ENCODE data around the gene SHROOM3. TPM values are rescaled to one million over a fixed set of nuclear protein-coding genes. Genes with fewer than 3 reads are reported as not detected.

Gene SHROOM3
- total and polyA plus RNA-seq, 4 donors: 4.7 to 25.8 (median 8.7) TPM

DNA sequence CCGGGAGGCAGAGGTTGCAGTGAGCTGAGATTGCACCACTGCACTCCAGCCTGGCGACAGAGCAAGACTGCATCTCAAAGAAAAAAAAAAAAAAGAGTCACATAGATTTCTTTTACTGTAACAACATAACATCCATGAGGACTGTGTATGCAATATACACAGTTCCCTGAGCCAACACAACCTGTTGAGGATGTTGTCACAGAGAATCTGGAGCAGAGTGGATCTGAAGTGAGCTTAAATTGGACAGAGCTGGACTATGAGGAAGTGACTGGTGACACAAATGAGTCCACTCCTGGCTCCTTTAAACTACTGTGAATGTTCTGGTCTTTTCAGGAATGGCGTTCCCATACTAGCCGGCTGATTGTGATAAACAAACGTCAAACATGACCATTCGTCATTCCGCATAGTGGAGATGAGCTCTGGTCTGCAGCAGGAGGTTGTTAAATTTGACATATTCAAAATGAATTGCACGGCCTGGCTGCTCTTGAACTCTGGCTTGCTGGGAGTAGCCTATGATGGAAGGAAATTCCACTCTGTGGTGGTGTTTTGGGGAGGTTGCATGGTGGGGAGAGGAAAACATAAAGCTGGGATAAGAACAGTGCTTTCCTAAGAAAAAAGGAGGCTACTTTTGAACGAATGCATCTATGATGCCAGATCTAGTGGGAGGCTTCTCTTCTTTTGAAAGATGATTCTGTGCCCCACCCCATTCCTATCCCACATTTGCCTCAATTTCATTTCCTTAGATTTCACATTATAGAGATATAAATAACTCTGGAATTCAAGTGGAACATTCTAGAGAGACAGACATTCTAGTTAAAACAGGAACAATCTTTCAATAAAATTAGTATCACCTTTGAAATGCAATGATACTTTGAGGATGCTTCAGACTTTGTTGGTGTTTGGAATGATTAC lies 149.5 kb downstream of the SHROOM3 start:
- 83% methylated on average over 9 of the region's 9 CpGs for WGBS
- no peak for DNase-seq (ENCODE audit: low spot score)
- Histone ChIP-seq H3K36me3 (ENCODE audit: control insufficient read depth in 4 of 4, insufficient read depth in 3 of 4, low read depth in 1 of 4, low read length in 3 of 4) (no peaks in the 10 kb centered on the region), H3K27me3 (ENCODE audit: control insufficient read depth in 4 of 4, insufficient read depth in 4 of 4, low read length in 3 of 4) (no peaks in the 10 kb centered on the region), H3K27ac (ENCODE audit: low read depth in 1 of 2, low read length in 2 of 2) (peak overlapping the region; percentile 8 to 91), H3K4me3 (ENCODE audit: low read depth in 1 of 3, low read length in 3 of 3) (no peak overlapping the region), H3K9me3 (ENCODE audit: control insufficient read depth in 4 of 4, low read length in 3 of 4) (no peaks in the 10 kb centered on the region), H3K9ac (ENCODE audit: low read depth in 1 of 2, low read length in 2 of 2) (peak overlapping the region in 1 of 2 donors; percentile 22), H3K4me1 (ENCODE audit: control insufficient read depth in 4 of 4, insufficient read depth in 4 of 4, low read length in 3 of 4) (peaks cover 0 to 21% (median 1%) of the 10 kb centered on the region in 4 donors)
- TF ChIP-seq HNF4A (conservative IDR thresholded peaks at IDR 0.05) (no peak), GABPA (IDR thresholded peaks at IDR 0.05 in 1 of 2, conservative IDR thresholded peaks at IDR 0.05 in 1 of 2) (no peak), NR2F2 (IDR thresholded peaks at IDR 0.05) (no peak), FOXA2 (IDR thresholded peaks at IDR 0.05) (no peak), EGR1 (IDR thresholded peaks at IDR 0.05; ENCODE audit: low read depth in 2 of 2) (no peak), TAF1 (conservative IDR thresholded peaks at IDR 0.05) (no peak), SP1 (IDR thresholded peaks at IDR 0.05) (no peak), HNF4G (IDR thresholded peaks at IDR 0.05) (no peak), JUND (IDR thresholded peaks at IDR 0.05) (no peak), RXRA (IDR thresholded peaks at IDR 0.05) (no peak), YY1 (IDR thresholded peaks at IDR 0.05) (no peak)
- TF ChIP-seq, protein P1, sequence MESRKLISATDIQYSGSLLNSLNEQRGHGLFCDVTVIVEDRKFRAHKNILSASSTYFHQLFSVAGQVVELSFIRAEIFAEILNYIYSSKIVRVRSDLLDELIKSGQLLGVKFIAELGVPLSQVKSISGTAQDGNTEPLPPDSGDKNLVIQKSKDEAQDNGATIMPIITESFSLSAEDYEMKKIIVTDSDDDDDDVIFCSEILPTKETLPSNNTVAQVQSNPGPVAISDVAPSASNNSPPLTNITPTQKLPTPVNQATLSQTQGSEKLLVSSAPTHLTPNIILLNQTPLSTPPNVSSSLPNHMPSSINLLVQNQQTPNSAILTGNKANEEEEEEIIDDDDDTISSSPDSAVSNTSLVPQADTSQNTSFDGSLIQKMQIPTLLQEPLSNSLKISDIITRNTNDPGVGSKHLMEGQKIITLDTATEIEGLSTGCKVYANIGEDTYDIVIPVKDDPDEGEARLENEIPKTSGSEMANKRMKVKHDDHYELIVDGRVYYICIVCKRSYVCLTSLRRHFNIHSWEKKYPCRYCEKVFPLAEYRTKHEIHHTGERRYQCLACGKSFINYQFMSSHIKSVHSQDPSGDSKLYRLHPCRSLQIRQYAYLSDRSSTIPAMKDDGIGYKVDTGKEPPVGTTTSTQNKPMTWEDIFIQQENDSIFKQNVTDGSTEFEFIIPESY (IDR thresholded peaks at IDR 0.05): no peak
- TF ChIP-seq, protein P2, sequence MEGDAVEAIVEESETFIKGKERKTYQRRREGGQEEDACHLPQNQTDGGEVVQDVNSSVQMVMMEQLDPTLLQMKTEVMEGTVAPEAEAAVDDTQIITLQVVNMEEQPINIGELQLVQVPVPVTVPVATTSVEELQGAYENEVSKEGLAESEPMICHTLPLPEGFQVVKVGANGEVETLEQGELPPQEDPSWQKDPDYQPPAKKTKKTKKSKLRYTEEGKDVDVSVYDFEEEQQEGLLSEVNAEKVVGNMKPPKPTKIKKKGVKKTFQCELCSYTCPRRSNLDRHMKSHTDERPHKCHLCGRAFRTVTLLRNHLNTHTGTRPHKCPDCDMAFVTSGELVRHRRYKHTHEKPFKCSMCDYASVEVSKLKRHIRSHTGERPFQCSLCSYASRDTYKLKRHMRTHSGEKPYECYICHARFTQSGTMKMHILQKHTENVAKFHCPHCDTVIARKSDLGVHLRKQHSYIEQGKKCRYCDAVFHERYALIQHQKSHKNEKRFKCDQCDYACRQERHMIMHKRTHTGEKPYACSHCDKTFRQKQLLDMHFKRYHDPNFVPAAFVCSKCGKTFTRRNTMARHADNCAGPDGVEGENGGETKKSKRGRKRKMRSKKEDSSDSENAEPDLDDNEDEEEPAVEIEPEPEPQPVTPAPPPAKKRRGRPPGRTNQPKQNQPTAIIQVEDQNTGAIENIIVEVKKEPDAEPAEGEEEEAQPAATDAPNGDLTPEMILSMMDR (IDR thresholded peaks at IDR 0.05; ENCODE audit: low read depth, low read length, missing input control): no peak
- TF ChIP-seq, protein P3, sequence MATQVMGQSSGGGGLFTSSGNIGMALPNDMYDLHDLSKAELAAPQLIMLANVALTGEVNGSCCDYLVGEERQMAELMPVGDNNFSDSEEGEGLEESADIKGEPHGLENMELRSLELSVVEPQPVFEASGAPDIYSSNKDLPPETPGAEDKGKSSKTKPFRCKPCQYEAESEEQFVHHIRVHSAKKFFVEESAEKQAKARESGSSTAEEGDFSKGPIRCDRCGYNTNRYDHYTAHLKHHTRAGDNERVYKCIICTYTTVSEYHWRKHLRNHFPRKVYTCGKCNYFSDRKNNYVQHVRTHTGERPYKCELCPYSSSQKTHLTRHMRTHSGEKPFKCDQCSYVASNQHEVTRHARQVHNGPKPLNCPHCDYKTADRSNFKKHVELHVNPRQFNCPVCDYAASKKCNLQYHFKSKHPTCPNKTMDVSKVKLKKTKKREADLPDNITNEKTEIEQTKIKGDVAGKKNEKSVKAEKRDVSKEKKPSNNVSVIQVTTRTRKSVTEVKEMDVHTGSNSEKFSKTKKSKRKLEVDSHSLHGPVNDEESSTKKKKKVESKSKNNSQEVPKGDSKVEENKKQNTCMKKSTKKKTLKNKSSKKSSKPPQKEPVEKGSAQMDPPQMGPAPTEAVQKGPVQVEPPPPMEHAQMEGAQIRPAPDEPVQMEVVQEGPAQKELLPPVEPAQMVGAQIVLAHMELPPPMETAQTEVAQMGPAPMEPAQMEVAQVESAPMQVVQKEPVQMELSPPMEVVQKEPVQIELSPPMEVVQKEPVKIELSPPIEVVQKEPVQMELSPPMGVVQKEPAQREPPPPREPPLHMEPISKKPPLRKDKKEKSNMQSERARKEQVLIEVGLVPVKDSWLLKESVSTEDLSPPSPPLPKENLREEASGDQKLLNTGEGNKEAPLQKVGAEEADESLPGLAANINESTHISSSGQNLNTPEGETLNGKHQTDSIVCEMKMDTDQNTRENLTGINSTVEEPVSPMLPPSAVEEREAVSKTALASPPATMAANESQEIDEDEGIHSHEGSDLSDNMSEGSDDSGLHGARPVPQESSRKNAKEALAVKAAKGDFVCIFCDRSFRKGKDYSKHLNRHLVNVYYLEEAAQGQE (IDR thresholded peaks at IDR 0.05): no peak
- TF ChIP-seq, protein P4, sequence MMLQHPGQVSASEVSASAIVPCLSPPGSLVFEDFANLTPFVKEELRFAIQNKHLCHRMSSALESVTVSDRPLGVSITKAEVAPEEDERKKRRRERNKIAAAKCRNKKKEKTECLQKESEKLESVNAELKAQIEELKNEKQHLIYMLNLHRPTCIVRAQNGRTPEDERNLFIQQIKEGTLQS (IDR thresholded peaks at IDR 0.05): no peak

All from liver (tissue), 9 donors.